HG03280 (cell line): ENCODE results near the gene CCDC73.
A peak's percentile ranks its signal among the peaks of the same experiment; 100 is the strongest.
"Not testable (repeated sequence)": the region's sequence is repeated elsewhere in the genome, so short reads cannot be mapped to it uniquely, and the experiment has no call there.

ENCODE experiments used
- ATAC-seq: cut with Tn5 transposase; IDR thresholded peaks from one replicate; pipeline ENCODE4 v1.9.1; 2021; ENCODE audit warnings: mild to moderate bottlenecking, moderate library complexity; ENCODE audit not compliant: unreplicated experiment

Gene CCDC73

GRCh38 chr11:32602657-32603415, 191.6 kb downstream of the CCDC73 start:
- no peak for ATAC-seq

GRCh38 chr11:32597921-32598320, 196.5 kb downstream of the CCDC73 start:
- ATAC-seq = no peak

- not testable (repeated sequence) for ATAC-seq
Measured at GRCh38 chr11:32596114-32596513, 198.3 kb downstream of the CCDC73 start.

GRCh38 chr11:32594272-32594671, 200.2 kb downstream of the CCDC73 start:
- no peak for ATAC-seq

GRCh38 chr11:32586576-32587190, 207.8 kb downstream of the CCDC73 start:
- no peak for ATAC-seq

GRCh38 chr11:32584921-32585320, 209.5 kb downstream of the CCDC73 start:
- no peak for ATAC-seq

GRCh38 chr11:32583459-32584271, 210.8 kb downstream of the CCDC73 start, which contains the start of gene EIF3M:
TSS of gene EIF3M (plus strand) at chr11:32583831. CDS start at chr11:32583888, 57 bp downstream.
- peak; percentile 98 for ATAC-seq

- no peak for ATAC-seq
Measured at GRCh38 chr11:32581556-32581955, 212.9 kb downstream of the CCDC73 start.

- no peak for ATAC-seq
Measured at GRCh38 chr11:32580967-32581366, 213.5 kb downstream of the CCDC73 start.

- no peak for ATAC-seq
Measured at GRCh38 chr11:32576456-32576855, 218.0 kb downstream of the CCDC73 start.

- no peak for ATAC-seq
Measured at GRCh38 chr11:32575070-32575469, 219.4 kb downstream of the CCDC73 start.

- ATAC-seq = no peak
Measured at GRCh38 chr11:32574421-32574820, 220.0 kb downstream of the CCDC73 start.

GRCh38 chr11:32573228-32573627, 221.2 kb downstream of the CCDC73 start:
- no peak for ATAC-seq

GRCh38 chr11:32571039-32571438, 223.4 kb downstream of the CCDC73 start:
- ATAC-seq = no peak

GRCh38 chr11:32569313-32569881, 225.1 kb downstream of the CCDC73 start:
- ATAC-seq = no peak

- ATAC-seq = no peak
Measured at GRCh38 chr11:32567154-32567553, 227.3 kb downstream of the CCDC73 start.

GRCh38 chr11:32566517-32566916, 227.9 kb downstream of the CCDC73 start:
- ATAC-seq = no peak

GRCh38 chr11:32563600-32563959, 230.9 kb downstream of the CCDC73 start:
- ATAC-seq = no peak

- no peak for ATAC-seq
Measured at GRCh38 chr11:32562839-32563599, 231.4 kb downstream of the CCDC73 start.

GRCh38 chr11:32561835-32562234, 232.6 kb downstream of the CCDC73 start:
- no peak for ATAC-seq

GRCh38 chr11:32555895-32556294, 238.6 kb downstream of the CCDC73 start:
- no peak for ATAC-seq
